Ovary (tissue), 9 donors: ENCODE results near the gene MPIG6B. TPM values are rescaled to one million over a fixed set of nuclear protein-coding genes. Genes with fewer than 3 reads are reported as not detected.

Source experiments
- DNase-seq, 5 donors: peaks; one replicate each; pipeline ENCODE4 v3.0.0-alpha.2; 2019 to 2020
- H3K27ac ChIP-seq, 2 donors: fragments of 200-600 bp; one replicate each; pipeline versions ENCODE4 v1.5.1 to v1.8.0; 2019 to 2022
- H3K27me3 ChIP-seq: fragments of 200-600 bp; one replicate; pipeline ENCODE4 v1.8.0; 2022
- H3K36me3 ChIP-seq: fragments of 200-600 bp; sonication (generic); one replicate; pipeline ENCODE4 v1.5.1; 2019
- H3K4me1 ChIP-seq: one replicate; pipeline ENCODE4 v1.8.1; 2013; ENCODE audit warnings: mild to moderate bottlenecking, moderate library complexity; ENCODE audit not compliant: insufficient read depth
- H3K4me3 ChIP-seq: fragments of 200-600 bp; sonication (generic); one replicate; pipeline ENCODE4 v1.5.1; 2017
- H3K9me3 ChIP-seq, 2 donors: fragments of 200-600 bp in 1 of 2; sonication (generic) in 1 of 2; one replicate each; pipeline versions ENCODE4 v1.5.1 to v1.8.1; 2013 to 2019; ENCODE audit warnings: mild to moderate bottlenecking in 1 of 2, moderate library complexity in 1 of 2
- EP300 ChIP-seq: sonication (generic); formaldehyde crosslinking; IDR thresholded peaks from one replicate; pipeline ENCODE4 v1.6.1; 2017; ENCODE audit warnings: antibody characterized with exemption
- POLR2A ChIP-seq: fragments of 450-650 bp; IDR thresholded peaks from one replicate; pipeline ENCODE4 v1.6.1; 2017; ENCODE audit warnings: antibody characterized with exemption, mild to moderate bottlenecking, moderate library complexity
- WGBS, 3 donors: extraction: QIAGEN DNeasy Blood & Tissue Kit in 1 of 3; methylation state at CpG; one replicate each; pipeline versions ENCODE4 v1.1.5 to v1.1.7; 2013 to 2017; 5-methylcytosine and 5-hydroxymethylcytosine counted together
- intact Hi-C, 4 donors: fragments of 100-400 bp; cut with DNase I; formaldehyde crosslinking; loops; one replicate each; pipeline versions ENCODE4 v1.11.0 to v1.15.1; 2022 to 2023
- polyA plus RNA-seq, 2 donors: library from polyadenylated mRNA; stranded (reverse); fragments of 200-250 nt in 1 of 2; fragments of 350-450 nt in 1 of 2; fragmentation: Illumina TruSeq in 1 of 2; extraction: RNeasy Lipid Tissue Mini Kit (QIAGEN cat#74804) in 1 of 2; gene quantifications; one replicate each; pipeline ENCODE4 v1.2.3, GENCODE V29; 2013 to 2014
- total RNA-seq, 7 donors: library from RNA; depleted of rRNA in 2 of 7; stranded (reverse); fragments of >200 nt in 2 of 7; fragmentation: NEBNext Ultra II Directional in 3 of 7; extraction: Animal tissue kit (Norgen Biotek cat#: 25700) in 3 of 7; gene quantifications; one replicate each; pipeline versions ENCODE4 v1.1.0 to v1.2.4, GENCODE V29; 2016 to 2023
- TF ChIP-seq, protein P1 (sequence below), 3 donors: fragments of 450-650 bp in 2 of 3; fragments of 200-600 bp in 1 of 3; IDR thresholded peaks; one replicate each; pipeline versions ENCODE4 v1.5.1 to v1.8.0; 2016 to 2022; ENCODE audit warnings: antibody characterized with exemption in 3 of 3, mild to moderate bottlenecking in 1 of 3
- donor health status: DM: no; HTN: no; CAD: no; lungs with moderate emphysema.
- donor health status: DM: no; HTN: no; CAD: no.
- donor health status: Bipolar disorder and iron deficiency.
- donor health status: DM: yes; HTN: yes; CAD: no.
- donor health status: DM: no; HTN: no; CAD: no.
- donor health status: DM: yes; HTN: yes; CAD: no.

Gene MPIG6B
- total and polyA plus RNA-seq, 9 donors = 0.06 to 0.94 (median 0.60) TPM; not detected in 4

GRCh38 chr6:31758281-31758680, 35.1 kb downstream of the MPIG6B start:
- H3K9me3 ChIP-seq = no peaks in the 10 kb centered on the region
- H3K4me1 ChIP-seq = no peaks in the 10 kb centered on the region
- no peak for TF ChIP-seq POLR2A
- TF ChIP-seq, protein P1, sequence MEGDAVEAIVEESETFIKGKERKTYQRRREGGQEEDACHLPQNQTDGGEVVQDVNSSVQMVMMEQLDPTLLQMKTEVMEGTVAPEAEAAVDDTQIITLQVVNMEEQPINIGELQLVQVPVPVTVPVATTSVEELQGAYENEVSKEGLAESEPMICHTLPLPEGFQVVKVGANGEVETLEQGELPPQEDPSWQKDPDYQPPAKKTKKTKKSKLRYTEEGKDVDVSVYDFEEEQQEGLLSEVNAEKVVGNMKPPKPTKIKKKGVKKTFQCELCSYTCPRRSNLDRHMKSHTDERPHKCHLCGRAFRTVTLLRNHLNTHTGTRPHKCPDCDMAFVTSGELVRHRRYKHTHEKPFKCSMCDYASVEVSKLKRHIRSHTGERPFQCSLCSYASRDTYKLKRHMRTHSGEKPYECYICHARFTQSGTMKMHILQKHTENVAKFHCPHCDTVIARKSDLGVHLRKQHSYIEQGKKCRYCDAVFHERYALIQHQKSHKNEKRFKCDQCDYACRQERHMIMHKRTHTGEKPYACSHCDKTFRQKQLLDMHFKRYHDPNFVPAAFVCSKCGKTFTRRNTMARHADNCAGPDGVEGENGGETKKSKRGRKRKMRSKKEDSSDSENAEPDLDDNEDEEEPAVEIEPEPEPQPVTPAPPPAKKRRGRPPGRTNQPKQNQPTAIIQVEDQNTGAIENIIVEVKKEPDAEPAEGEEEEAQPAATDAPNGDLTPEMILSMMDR (IDR thresholded peaks at IDR 0.05) = no peak
- no peak for TF ChIP-seq EP300
- H3K27me3 ChIP-seq = no peaks in the 10 kb centered on the region
- no peaks in the 10 kb centered on the region for H3K36me3 ChIP-seq
- no peak overlapping the region for H3K4me3 ChIP-seq
- H3K27ac ChIP-seq = no peak overlapping the region
- WGBS, 3 donors = 93 to 98% (median 97%) methylated on average over 2 of the region's 2 CpGs
- intact Hi-C loops = no loop called here
- DNase-seq = no peak

DNA sequence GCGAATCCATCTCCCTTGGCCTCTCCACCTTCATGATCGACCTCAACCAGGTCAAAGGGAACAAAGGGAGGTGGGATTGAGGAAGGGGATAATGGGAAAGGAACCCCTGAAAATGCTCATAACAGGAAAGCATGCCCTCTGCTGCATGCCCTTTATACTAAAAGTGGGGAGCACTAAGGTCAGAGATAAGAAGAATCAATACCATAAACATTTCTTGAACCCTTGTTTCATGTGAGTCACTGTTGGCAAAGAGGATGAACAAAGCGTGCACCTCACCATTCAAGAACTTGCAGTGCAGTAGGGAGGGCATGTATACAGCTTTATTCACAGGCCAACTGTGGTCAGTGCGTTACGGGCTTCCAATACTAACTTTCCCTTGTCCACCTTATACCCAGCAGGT, 37.6 kb downstream of the MPIG6B start:
- WGBS, 3 donors = 88 to 96% (median 91%) methylated on average over 5 of the region's 5 CpGs
- Histone ChIP-seq H3K27ac (no peak overlapping the region), H3K4me3 (no peak overlapping the region), H3K9me3 (no peaks in the 10 kb centered on the region), H3K4me1 (no peaks in the 10 kb centered on the region), H3K27me3 (no peaks in the 10 kb centered on the region), H3K36me3 (no peaks in the 10 kb centered on the region)
- intact Hi-C loops = no loop called here
- no peak for TF ChIP-seq EP300
- TF ChIP-seq POLR2A = no peak
- TF ChIP-seq, protein P1 (IDR thresholded peaks at IDR 0.05) = no peak
- no peak for DNase-seq

DNA sequence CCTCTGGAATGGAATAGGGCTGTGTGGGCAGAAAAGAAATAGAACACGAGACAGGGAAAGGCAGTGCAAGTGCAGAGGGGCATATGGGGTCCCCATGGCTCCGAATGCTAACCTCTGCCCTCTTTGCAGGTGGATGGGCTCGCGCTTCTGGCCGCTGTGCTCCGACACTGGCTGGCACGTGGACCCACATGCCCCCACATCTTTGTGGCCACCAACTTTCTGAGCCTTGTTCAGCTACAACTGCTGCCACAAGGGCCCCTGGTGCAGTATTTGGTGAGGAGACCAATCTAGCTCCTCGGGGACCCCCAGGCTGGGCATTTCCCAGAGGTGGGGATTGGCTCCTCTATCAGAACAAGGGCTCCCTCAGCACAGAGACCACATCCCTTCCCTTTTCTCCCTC, 38.2 kb downstream of the MPIG6B start:
- H3K27me3 ChIP-seq = no peaks in the 10 kb centered on the region
- no peak overlapping the region for H3K4me3 ChIP-seq
- H3K9me3 ChIP-seq = no peaks in the 10 kb centered on the region
- 95% methylated on average over 8 of the region's 8 CpGs for WGBS, 3 donors
- no peak for DNase-seq
- H3K4me1 ChIP-seq = peaks cover 2% of the 10 kb centered on the region
- intact Hi-C loops = no loop called here
- TF ChIP-seq, protein P1 (IDR thresholded peaks at IDR 0.05) = no peak
- no peak for TF ChIP-seq EP300
- TF ChIP-seq POLR2A = no peak
- no peaks in the 10 kb centered on the region for H3K36me3 ChIP-seq
- H3K27ac ChIP-seq = no peak overlapping the region

DNA sequence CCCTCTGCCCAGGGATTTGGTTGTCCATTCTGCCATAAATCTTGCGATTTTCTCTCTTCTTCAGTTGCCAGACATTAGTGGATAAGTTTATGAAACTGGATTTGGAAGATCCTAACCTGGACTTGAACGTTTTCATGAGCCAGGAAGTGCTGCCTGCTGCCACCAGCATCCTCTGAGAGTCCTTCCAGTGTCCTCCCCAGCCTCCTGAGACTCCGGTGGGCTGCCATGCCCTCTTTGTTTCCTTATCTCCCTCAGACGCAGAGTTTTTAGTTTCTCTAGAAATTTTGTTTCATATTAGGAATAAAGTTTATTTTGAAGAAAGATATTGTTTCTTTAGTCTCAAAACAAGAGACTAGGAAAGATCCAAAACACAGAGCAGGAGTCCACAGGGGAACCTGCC, 39.2 kb downstream of the MPIG6B start, which contains the start of gene SAPCD1:
TSS of gene SAPCD1 (plus strand) at position 301 of the 400 bp plus-strand sequence. CDS start 399 bp downstream, outside the sequence.
- Histone ChIP-seq H3K36me3 (no peaks in the 10 kb centered on the region), H3K27ac (no peak within 1 kb of the TSS), H3K9me3 (no peaks in the 10 kb centered on the region), H3K4me3 (no peak within 1 kb of the TSS), H3K4me1 (peaks cover 3% of the 10 kb centered on the region), H3K27me3 (no peaks in the 10 kb centered on the region)
- DNase-seq = no peak
- TF ChIP-seq POLR2A = no peak
- no peak for TF ChIP-seq EP300
- TF ChIP-seq, protein P1 (IDR thresholded peaks at IDR 0.05) = no peak
- intact Hi-C loops = no loop called here
- WGBS, 3 donors = 51 to 63% (median 55%) methylated on average over 4 of the region's 4 CpGs
